HCT116 (cell line): Measurements from ENCODE around the gene ZNF618.

Source experiments
- POLR2A ChIP-seq: IDR thresholded peaks from 2 replicates; pipeline ENCODE4 v1.7.0; 2011; ENCODE audit warnings: borderline replicate concordance; ENCODE audit not compliant: insufficient read depth, insufficient read length; ENCODE audit errors: extremely low read depth
- POLR2AphosphoS5 ChIP-seq: IDR thresholded peaks from 2 replicates; pipeline ENCODE4 v1.6.1; 2011; ENCODE audit warnings: mild to moderate bottlenecking, low read depth, low read length, moderate library complexity
- SRF ChIP-seq: IDR thresholded peaks from 2 replicates; pipeline ENCODE4 v1.6.1; 2012; ENCODE audit warnings: low read depth
- TCF7L2 ChIP-seq: IDR thresholded peaks from 2 replicates; pipeline ENCODE4 v1.7.0; 2011; ENCODE audit warnings: borderline replicate concordance, inconsistent platforms; ENCODE audit not compliant: insufficient read depth, insufficient read length; ENCODE audit errors: extremely low read depth
- TF ChIP-seq, protein P1 (sequence below), 3 experiments: fragments of 200-600 bp in 1 of 3; sonication (generic) in 1 of 3; IDR thresholded peaks in 2 of 3; conservative IDR thresholded peaks in 1 of 3; 2 replicates each; pipeline ENCODE4 v1.5.1; 2012 to 2017; ENCODE audit warnings: low read depth in 2 of 3, low read length in 2 of 3, antibody characterized with exemption in 1 of 3, borderline replicate concordance in 1 of 3, control low read depth in 1 of 3, mild to moderate bottlenecking in 1 of 3, mixed read lengths in 1 of 3, mixed run types in 1 of 3, moderate library complexity in 1 of 3; ENCODE audit not compliant: insufficient read depth in 1 of 3
- TF ChIP-seq, protein P2 (sequence below): IDR thresholded peaks from 2 replicates; pipeline ENCODE4 v1.6.1; 2012; ENCODE audit warnings: low read depth

- TF ChIP-seq TCF7L2 (no peak), POLR2A (no peak), POLR2AphosphoS5 (no peak), SRF (no peak)
- TF ChIP-seq, protein P1, sequence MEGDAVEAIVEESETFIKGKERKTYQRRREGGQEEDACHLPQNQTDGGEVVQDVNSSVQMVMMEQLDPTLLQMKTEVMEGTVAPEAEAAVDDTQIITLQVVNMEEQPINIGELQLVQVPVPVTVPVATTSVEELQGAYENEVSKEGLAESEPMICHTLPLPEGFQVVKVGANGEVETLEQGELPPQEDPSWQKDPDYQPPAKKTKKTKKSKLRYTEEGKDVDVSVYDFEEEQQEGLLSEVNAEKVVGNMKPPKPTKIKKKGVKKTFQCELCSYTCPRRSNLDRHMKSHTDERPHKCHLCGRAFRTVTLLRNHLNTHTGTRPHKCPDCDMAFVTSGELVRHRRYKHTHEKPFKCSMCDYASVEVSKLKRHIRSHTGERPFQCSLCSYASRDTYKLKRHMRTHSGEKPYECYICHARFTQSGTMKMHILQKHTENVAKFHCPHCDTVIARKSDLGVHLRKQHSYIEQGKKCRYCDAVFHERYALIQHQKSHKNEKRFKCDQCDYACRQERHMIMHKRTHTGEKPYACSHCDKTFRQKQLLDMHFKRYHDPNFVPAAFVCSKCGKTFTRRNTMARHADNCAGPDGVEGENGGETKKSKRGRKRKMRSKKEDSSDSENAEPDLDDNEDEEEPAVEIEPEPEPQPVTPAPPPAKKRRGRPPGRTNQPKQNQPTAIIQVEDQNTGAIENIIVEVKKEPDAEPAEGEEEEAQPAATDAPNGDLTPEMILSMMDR (IDR thresholded peaks at IDR 0.05 in 2 of 3, conservative IDR thresholded peaks at IDR 0.05 in 1 of 3; ENCODE audit: borderline replicate concordance in 1 of 3, insufficient read depth in 1 of 3, low read depth in 2 of 3, low read length in 2 of 3) = no peak
- TF ChIP-seq, protein P2, sequence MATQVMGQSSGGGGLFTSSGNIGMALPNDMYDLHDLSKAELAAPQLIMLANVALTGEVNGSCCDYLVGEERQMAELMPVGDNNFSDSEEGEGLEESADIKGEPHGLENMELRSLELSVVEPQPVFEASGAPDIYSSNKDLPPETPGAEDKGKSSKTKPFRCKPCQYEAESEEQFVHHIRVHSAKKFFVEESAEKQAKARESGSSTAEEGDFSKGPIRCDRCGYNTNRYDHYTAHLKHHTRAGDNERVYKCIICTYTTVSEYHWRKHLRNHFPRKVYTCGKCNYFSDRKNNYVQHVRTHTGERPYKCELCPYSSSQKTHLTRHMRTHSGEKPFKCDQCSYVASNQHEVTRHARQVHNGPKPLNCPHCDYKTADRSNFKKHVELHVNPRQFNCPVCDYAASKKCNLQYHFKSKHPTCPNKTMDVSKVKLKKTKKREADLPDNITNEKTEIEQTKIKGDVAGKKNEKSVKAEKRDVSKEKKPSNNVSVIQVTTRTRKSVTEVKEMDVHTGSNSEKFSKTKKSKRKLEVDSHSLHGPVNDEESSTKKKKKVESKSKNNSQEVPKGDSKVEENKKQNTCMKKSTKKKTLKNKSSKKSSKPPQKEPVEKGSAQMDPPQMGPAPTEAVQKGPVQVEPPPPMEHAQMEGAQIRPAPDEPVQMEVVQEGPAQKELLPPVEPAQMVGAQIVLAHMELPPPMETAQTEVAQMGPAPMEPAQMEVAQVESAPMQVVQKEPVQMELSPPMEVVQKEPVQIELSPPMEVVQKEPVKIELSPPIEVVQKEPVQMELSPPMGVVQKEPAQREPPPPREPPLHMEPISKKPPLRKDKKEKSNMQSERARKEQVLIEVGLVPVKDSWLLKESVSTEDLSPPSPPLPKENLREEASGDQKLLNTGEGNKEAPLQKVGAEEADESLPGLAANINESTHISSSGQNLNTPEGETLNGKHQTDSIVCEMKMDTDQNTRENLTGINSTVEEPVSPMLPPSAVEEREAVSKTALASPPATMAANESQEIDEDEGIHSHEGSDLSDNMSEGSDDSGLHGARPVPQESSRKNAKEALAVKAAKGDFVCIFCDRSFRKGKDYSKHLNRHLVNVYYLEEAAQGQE = no peak
Observed at GRCh38 chr9:114088571-114089170, 212.6 kb downstream of the ZNF618 start.
